Erythroblast (primary cell): ENCODE results near the gene CA10.

ENCODE experiments used
- GATA1 ChIP-seq: IDR thresholded peaks from 2 replicates; pipeline ENCODE4 v1.6.1; 2011; ENCODE audit warnings: low read depth, mild to moderate bottlenecking, control low read depth, low read length, moderate library complexity
- POLR2A ChIP-seq: IDR thresholded peaks from 2 replicates; pipeline ENCODE4 v1.6.1; 2011; ENCODE audit warnings: mild to moderate bottlenecking, low read length

- no peak for TF ChIP-seq POLR2A
- no peak for TF ChIP-seq GATA1
Observed at GRCh38 chr17:51846566-51846965, 311.9 kb downstream of the CA10 start.
